ENCODE measurements around the gene GSTM3. TPM values are rescaled to one million over a fixed set of nuclear protein-coding genes. Genes with fewer than 3 reads are reported as not detected.

GSTM3 gene
- total and polyA plus RNA-seq, 2 of the 13 experiments (the other 11 are each of a cell fraction or from before 2014, with no cell fraction given), result 127 to 142 TPM

DNA sequence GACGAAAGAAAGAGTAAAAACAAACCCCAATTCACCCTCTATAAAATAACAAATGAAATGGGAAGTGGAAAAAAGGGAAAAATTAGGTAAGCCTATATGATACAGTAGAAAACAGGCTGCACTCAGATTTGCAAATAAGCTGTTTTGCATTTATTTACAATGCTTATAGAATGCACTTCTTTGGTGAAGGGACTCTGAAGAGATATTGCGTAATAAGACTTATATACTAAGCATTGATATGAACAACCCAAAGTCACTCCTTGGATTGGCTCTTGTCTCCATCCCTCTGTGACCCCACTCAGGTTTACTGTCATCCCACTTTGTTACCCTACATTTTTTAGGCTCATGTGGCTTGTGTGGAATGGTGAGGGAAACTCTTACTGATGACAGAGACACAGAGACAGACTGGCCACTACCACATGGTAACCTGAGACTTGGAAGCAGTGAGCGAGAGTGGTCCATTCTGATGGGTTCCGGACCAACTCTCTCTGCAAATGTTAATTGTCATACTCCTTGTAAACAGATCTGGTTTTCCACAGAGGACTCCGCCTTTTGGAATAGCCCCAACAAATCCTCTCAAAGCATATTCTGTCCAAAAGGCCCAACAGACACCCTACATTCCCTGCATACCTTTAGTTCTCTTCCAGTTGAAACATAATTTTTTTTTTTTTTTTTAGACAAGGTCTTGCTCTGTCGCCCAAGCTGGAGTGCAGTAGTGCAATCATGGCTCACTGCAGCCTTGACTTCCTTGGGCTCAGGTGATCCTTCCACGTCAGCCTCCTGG lies 17.7 kb downstream of the GSTM3 start:
- ChIA-PET CTCF (ENCODE audit: low intra/inter-chr PET ratio, low total read pairs) (no interaction called here), POLR2A (no interaction called here)
- no peak overlapping the region for H3K4me2 ChIP-seq (ENCODE audit: low read depth, low read length)
- H3K79me2 ChIP-seq (ENCODE audit: insufficient read depth, low read length), result no peaks in the 10 kb centered on the region
- no peak overlapping the region for H3K9ac ChIP-seq (ENCODE audit: insufficient read depth, low read depth, low read length)
- 55% methylated on average over 7 of the region's 7 CpGs for WGBS (ENCODE audit: low lambda C conversion rate)
- ATAC-seq (no peak), FAIRE-seq (no peak), DNase-seq (ENCODE audit: low spot score) (peak; percentile 29)
- intact Hi-C loops (cut with micrococcal nuclease; ENCODE audit: unreplicated experiment) (no loop called here), in situ Hi-C loops (cut with HindIII; ENCODE audit: extremely low pct_ligation_motif_present, low pct_unique_long_range_greater_than_20kb) (no loop called here)
- no peak overlapping the region for H2AFZ ChIP-seq (ENCODE audit: low read length)
- BruUV-seq (replicated peaks), result no TSS peak
- H3K27me3 ChIP-seq (ENCODE audit: control insufficient read depth in 1 of 2, insufficient read depth in 2 of 2, low read length in 2 of 2), result no peaks in the 10 kb centered on the region; a peak in 1 of 5 replicates
- no peaks in the 10 kb centered on the region for H4K20me1 ChIP-seq (ENCODE audit: insufficient read depth, low read length)
- H3K9me3 ChIP-seq (ENCODE audit: low read length), result no peaks in the 10 kb centered on the region
- H3K27ac ChIP-seq (ENCODE audit: extremely low read length, insufficient read depth, low read length), result no peak overlapping the region
- TF ChIP-seq CEBPG (CRISPR knock-in tag; IDR thresholded peaks at IDR 0.05) (peak; percentile 52; the same call in 1 of the 2 replicates), SP1 (IDR thresholded peaks at IDR 0.05) (no peak), SP1 (CRISPR knock-in tag; IDR thresholded peaks at IDR 0.05) (no peak), CEBPB (IDR thresholded peaks at IDR 0.05; ENCODE audit: borderline replicate concordance, low read depth, low read length) (peak; percentile 90)
- peaks cover 25% of the 10 kb centered on the region for H3K4me1 ChIP-seq (ENCODE audit: insufficient read depth, low read length)
- no peaks in the 10 kb centered on the region for H3K36me3 ChIP-seq (replicated peaks in 1 of 2; ENCODE audit: control insufficient read depth in 1 of 2, insufficient read depth in 2 of 2, low read length in 2 of 2)
- H3K4me3 ChIP-seq (replicated peaks in 1 of 3; ENCODE audit: insufficient read depth in 1 of 3, low read depth in 2 of 3, low read length in 3 of 3), result no peak overlapping the region

DNA sequence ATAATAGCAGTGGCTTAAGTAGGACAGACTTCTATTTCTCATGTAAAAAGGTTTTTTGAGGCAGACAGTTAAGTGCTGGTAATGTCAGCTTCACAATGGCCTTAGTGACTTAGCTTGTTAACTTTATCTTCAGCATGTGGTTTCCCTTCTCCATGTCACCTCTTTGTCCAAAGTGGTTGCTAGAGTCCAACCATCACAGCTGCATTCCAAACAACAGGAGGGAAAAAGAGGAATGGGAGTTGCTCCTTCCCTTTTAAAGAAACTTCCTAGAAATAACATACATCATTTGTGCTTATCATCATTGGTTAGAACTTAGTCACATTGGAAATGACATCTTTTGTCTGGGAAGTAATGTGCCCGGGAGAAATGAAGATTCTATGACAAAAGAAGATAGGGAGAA lies 18.9 kb downstream of the GSTM3 start:
- peaks cover 20% of the 10 kb centered on the region for H3K4me1 ChIP-seq (ENCODE audit: insufficient read depth, low read length)
- H3K27me3 ChIP-seq (ENCODE audit: control insufficient read depth in 1 of 2, insufficient read depth in 2 of 2, low read length in 2 of 2), result peaks cover 0 to 9% of the 10 kb centered on the region in 2 experiments; a peak in 1 of 5 replicates
- H3K36me3 ChIP-seq (replicated peaks in 1 of 2; ENCODE audit: control insufficient read depth in 1 of 2, insufficient read depth in 2 of 2, low read length in 2 of 2), result no peaks in the 10 kb centered on the region
- ChIA-PET CTCF (ENCODE audit: low intra/inter-chr PET ratio, low total read pairs) (no interaction called here), POLR2A (no interaction called here)
- H3K9ac ChIP-seq (ENCODE audit: insufficient read depth, low read depth, low read length), result no peak overlapping the region
- H3K9me3 ChIP-seq (ENCODE audit: low read length), result no peaks in the 10 kb centered on the region
- H2AFZ ChIP-seq (ENCODE audit: low read length), result no peak overlapping the region
- no peaks in the 10 kb centered on the region for H3K79me2 ChIP-seq (ENCODE audit: insufficient read depth, low read length)
- no peak overlapping the region for H3K4me3 ChIP-seq (replicated peaks in 1 of 3; ENCODE audit: insufficient read depth in 1 of 3, low read depth in 2 of 3, low read length in 3 of 3)
- DNase-seq (ENCODE audit: low spot score) (no peak), ATAC-seq (no peak), FAIRE-seq (no peak)
- BruUV-seq (replicated peaks), result no TSS peak
- H4K20me1 ChIP-seq (ENCODE audit: insufficient read depth, low read length), result no peaks in the 10 kb centered on the region
- 77% methylated on average over 1 of the region's 1 CpG for WGBS (ENCODE audit: low lambda C conversion rate)
- no peak overlapping the region for H3K27ac ChIP-seq (ENCODE audit: extremely low read length, insufficient read depth, low read length)
- intact Hi-C loops (cut with micrococcal nuclease; ENCODE audit: unreplicated experiment), result no loop called here
- in situ Hi-C loops (cut with HindIII; ENCODE audit: extremely low pct_ligation_motif_present, low pct_unique_long_range_greater_than_20kb), result no loop called here
- no peak overlapping the region for H3K4me2 ChIP-seq (ENCODE audit: low read depth, low read length)
- TF ChIP-seq ZNF839 (CRISPR knock-in tag; IDR thresholded peaks at IDR 0.05; ENCODE audit: borderline replicate concordance) (no peak), ZNF550 (CRISPR knock-in tag; IDR thresholded peaks at IDR 0.05; ENCODE audit: borderline replicate concordance) (no peak), ZNF232 (CRISPR knock-in tag; IDR thresholded peaks at IDR 0.05; ENCODE audit: borderline replicate concordance) (no peak), MBD4 (IDR thresholded peaks at IDR 0.05; ENCODE audit: borderline replicate concordance, low read length) (no peak), CCAR2 (optimal IDR thresholded peaks at IDR 0.05; ENCODE audit: low read depth, low read length) (no peak), ATRX (CRISPR knock-in tag; IDR thresholded peaks at IDR 0.05; ENCODE audit: borderline replicate concordance) (no peak), NFKB2 (CRISPR knock-in tag; IDR thresholded peaks at IDR 0.05; ENCODE audit: borderline replicate concordance) (no peak), ERF (CRISPR knock-in tag; IDR thresholded peaks at IDR 0.05) (no peak), ZNF224 (CRISPR knock-in tag; IDR thresholded peaks at IDR 0.05) (no peak), ZNF83 (CRISPR knock-in tag; IDR thresholded peaks at IDR 0.05; ENCODE audit: borderline replicate concordance) (no peak), ZNF737 (CRISPR knock-in tag; IDR thresholded peaks at IDR 0.05; ENCODE audit: borderline replicate concordance) (no peak), CBFB (CRISPR knock-in tag; IDR thresholded peaks at IDR 0.05) (no peak), GABPA (IDR thresholded peaks at IDR 0.05; ENCODE audit: low read depth, low read length) (no peak), GABPA (CRISPR knock-in tag; IDR thresholded peaks at IDR 0.05; ENCODE audit: low read depth) (no peak), TEAD2 (CRISPR knock-in tag; IDR thresholded peaks at IDR 0.05) (no peak), ZKSCAN5 (CRISPR knock-in tag; IDR thresholded peaks at IDR 0.05) (no peak), ETV5 (CRISPR knock-in tag; IDR thresholded peaks at IDR 0.05; ENCODE audit: borderline replicate concordance) (no peak), ZNF652 (CRISPR knock-in tag; IDR thresholded peaks at IDR 0.05; ENCODE audit: borderline replicate concordance, low read depth) (no peak), HCFC1 (IDR thresholded peaks at IDR 0.05; ENCODE audit: low read depth, low read length) (no peak), ZNF296 (CRISPR knock-in tag; conservative IDR thresholded peaks at IDR 0.05) (no peak)

Data from HepG2 (cell line).